Measurements from ENCODE around the gene ADGRV1. TPM values are rescaled to one million over a fixed set of nuclear protein-coding genes. Genes with fewer than 3 reads are reported as not detected.

The ADGRV1 gene
- total and polyA plus RNA-seq, 8 donors = 0.75 to 10.3 (median 4.0) TPM

GRCh38 chr5:90640484-90641059 lies 82.0 kb downstream of the ADGRV1 start:
- Histone ChIP-seq H3K4me1 (peaks cover 0 to 6% (median 0%) of the 10 kb centered on the region in 4 donors), H3K27me3 (no peaks in the 10 kb centered on the region), H3K27ac (no peak overlapping the region), H3K36me3 (no peaks in the 10 kb centered on the region), H3K9me3 (no peaks in the 10 kb centered on the region), H3K4me3 (no peak overlapping the region)
- TF ChIP-seq CTCF (IDR thresholded peaks at IDR 0.05) (no peak), EP300 (IDR thresholded peaks at IDR 0.05) (no peak), POLR2A (IDR thresholded peaks at IDR 0.05) (no peak), POLR2AphosphoS5 (IDR thresholded peaks at IDR 0.05) (no peak)
- 44 to 59% (median 51%) methylated on average over 5 of the region's 5 CpGs for WGBS, 5 donors
- DNase-seq = peak in 1 of 2 donors; percentile 42
- intact Hi-C loops (cut with DNase I; ENCODE audit: low total_unique reads) = no loop called here

- Histone ChIP-seq H3K36me3 (no peaks in the 10 kb centered on the region), H3K9me3 (no peaks in the 10 kb centered on the region), H3K27me3 (no peaks in the 10 kb centered on the region), H3K4me1 (peaks cover 0 to 6% (median 0%) of the 10 kb centered on the region in 4 donors), H3K27ac (no peak overlapping the region), H3K4me3 (no peak overlapping the region)
- no peak for DNase-seq
- TF ChIP-seq EP300 (IDR thresholded peaks at IDR 0.05) = no peak
- no peak for TF ChIP-seq CTCF (IDR thresholded peaks at IDR 0.05)
- TF ChIP-seq POLR2A (IDR thresholded peaks at IDR 0.05) = no peak
- TF ChIP-seq POLR2AphosphoS5 (IDR thresholded peaks at IDR 0.05) = no peak
- 52 to 75% (median 66%) methylated on average over 3 of the region's 3 CpGs for WGBS, 5 donors
- intact Hi-C loops (cut with DNase I; ENCODE audit: low total_unique reads) = no loop called here
Measured at GRCh38 chr5:90641528-90641927, 82.9 kb downstream of the ADGRV1 start.

GRCh38 chr5:90642706-90643229 lies 84.2 kb downstream of the ADGRV1 start:
- Histone ChIP-seq H3K27ac (no peak overlapping the region), H3K27me3 (no peaks in the 10 kb centered on the region), H3K9me3 (no peaks in the 10 kb centered on the region), H3K4me3 (no peak overlapping the region), H3K4me1 (peaks cover 0 to 6% (median 0%) of the 10 kb centered on the region in 4 donors), H3K36me3 (no peaks in the 10 kb centered on the region)
- intact Hi-C loops (cut with DNase I; ENCODE audit: low total_unique reads) = no loop called here
- WGBS, 5 donors = 61 to 79% (median 68%) methylated on average over 4 of the region's 4 CpGs
- DNase-seq = no peak
- TF ChIP-seq CTCF (IDR thresholded peaks at IDR 0.05) (no peak), EP300 (IDR thresholded peaks at IDR 0.05) (no peak), POLR2A (IDR thresholded peaks at IDR 0.05) (no peak), POLR2AphosphoS5 (IDR thresholded peaks at IDR 0.05) (no peak)

- Histone ChIP-seq H3K4me3 (no peak overlapping the region), H3K9me3 (no peaks in the 10 kb centered on the region), H3K36me3 (no peaks in the 10 kb centered on the region), H3K4me1 (peaks cover 0 to 6% (median 0%) of the 10 kb centered on the region in 4 donors), H3K27ac (no peak overlapping the region), H3K27me3 (no peaks in the 10 kb centered on the region)
- no peak for DNase-seq
- WGBS, 5 donors = 60 to 78% (median 73%) methylated on average over 4 of the region's 4 CpGs
- no peak for TF ChIP-seq POLR2A (IDR thresholded peaks at IDR 0.05)
- no peak for TF ChIP-seq EP300 (IDR thresholded peaks at IDR 0.05)
- TF ChIP-seq CTCF (IDR thresholded peaks at IDR 0.05) = no peak
- TF ChIP-seq POLR2AphosphoS5 (IDR thresholded peaks at IDR 0.05) = no peak
- intact Hi-C loops (cut with DNase I; ENCODE audit: low total_unique reads) = no loop called here
Measured at GRCh38 chr5:90644132-90644531, 85.5 kb downstream of the ADGRV1 start.

Measured in stomach (tissue), 9 donors.